GM23338 (cell line): ENCODE results near the gene CCDC157.

Source experiments
- CTCF ChIP-seq, 2 experiments: fragments of 200-600 bp in 1 of 2; sonication (generic) in 1 of 2; conservative IDR thresholded peaks; 2 replicates each; pipeline versions ENCODE4 v1.5.1 to v1.6.1; 2016 to 2017; ENCODE audit warnings: antibody characterized with exemption in 2 of 2, low read depth in 2 of 2, mild to moderate bottlenecking in 2 of 2, moderate library complexity in 1 of 2
- REST ChIP-seq: IDR thresholded peaks from one replicate; pipeline ENCODE4 v1.6.1; 2018; ENCODE audit warnings: antibody characterized with exemption; ENCODE audit not compliant: unreplicated experiment
- STAT1 ChIP-seq: IDR thresholded peaks from one replicate; pipeline ENCODE4 v1.6.1; 2016; ENCODE audit warnings: antibody characterized with exemption; ENCODE audit not compliant: unreplicated experiment

GRCh38 chr22:30421695-30422480 is 65.1 kb downstream of the CCDC157 start:
- no peak for TF ChIP-seq CTCF (conservative IDR thresholded peaks at IDR 0.05; ENCODE audit: low read depth in 2 of 2)
- TF ChIP-seq REST = no peak
- no peak for TF ChIP-seq STAT1
